ENCODE results near the gene PRKAG3. TPM values are rescaled to one million over a fixed set of nuclear protein-coding genes. Genes with fewer than 3 reads are reported as not detected.

Gene PRKAG3
- total RNA-seq, 4 donors from 2014 or later: 0.32 TPM; not detected in 3

DNA sequence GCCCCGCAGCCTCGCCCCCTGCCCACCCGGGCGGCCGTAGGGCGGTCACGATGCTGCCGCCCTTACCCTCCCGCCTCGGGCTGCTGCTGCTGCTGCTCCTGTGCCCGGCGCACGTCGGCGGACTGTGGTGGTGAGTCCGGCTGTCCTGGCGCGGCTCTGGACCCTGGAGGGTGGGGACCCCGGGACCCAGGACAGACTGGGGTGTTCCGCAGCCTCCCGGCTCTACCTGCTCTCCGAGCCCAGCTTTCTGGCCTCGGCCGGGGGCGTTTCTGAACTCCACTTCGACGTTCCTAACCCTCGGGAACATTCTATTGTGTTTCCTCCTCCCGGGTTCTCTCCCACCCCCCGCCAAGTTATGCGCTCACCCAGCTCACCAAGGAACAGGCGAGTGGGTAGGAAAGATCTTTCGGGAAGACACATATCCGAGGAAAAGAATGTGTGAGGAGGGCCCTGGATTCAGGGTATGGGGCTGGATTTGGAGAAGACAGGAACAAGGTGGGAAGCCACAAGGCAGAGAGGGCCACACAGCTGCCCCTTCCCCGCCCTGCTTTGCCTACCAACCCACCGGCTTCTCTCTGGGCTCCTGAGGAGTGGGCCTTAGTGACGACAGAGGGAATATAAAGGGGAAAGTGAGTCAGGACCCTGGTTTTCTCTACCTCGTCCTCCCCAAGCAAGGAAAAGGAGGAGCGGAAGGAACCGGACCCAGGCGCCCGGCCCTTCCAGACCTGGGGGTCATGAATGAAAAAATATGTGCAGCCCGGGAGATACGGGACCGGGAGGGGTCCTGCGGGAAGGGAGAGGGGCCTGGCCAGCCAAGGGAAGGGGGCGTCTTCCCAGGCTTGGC, 28.6 kb upstream of the PRKAG3 start:
- TF ChIP-seq, protein P1, sequence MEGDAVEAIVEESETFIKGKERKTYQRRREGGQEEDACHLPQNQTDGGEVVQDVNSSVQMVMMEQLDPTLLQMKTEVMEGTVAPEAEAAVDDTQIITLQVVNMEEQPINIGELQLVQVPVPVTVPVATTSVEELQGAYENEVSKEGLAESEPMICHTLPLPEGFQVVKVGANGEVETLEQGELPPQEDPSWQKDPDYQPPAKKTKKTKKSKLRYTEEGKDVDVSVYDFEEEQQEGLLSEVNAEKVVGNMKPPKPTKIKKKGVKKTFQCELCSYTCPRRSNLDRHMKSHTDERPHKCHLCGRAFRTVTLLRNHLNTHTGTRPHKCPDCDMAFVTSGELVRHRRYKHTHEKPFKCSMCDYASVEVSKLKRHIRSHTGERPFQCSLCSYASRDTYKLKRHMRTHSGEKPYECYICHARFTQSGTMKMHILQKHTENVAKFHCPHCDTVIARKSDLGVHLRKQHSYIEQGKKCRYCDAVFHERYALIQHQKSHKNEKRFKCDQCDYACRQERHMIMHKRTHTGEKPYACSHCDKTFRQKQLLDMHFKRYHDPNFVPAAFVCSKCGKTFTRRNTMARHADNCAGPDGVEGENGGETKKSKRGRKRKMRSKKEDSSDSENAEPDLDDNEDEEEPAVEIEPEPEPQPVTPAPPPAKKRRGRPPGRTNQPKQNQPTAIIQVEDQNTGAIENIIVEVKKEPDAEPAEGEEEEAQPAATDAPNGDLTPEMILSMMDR (IDR thresholded peaks at IDR 0.05): no peak
- no peak for TF ChIP-seq POLR2A (IDR thresholded peaks at IDR 0.05)
- peak in 1 of 2 donors; percentile 83 for DNase-seq (ENCODE audit: low spot score in 2 of 2)
- intact Hi-C loops (cut with DNase I; ENCODE audit: low total_unique reads): no loop called here
- 1 to 3% methylated on average over 26 to 43 of the region's 47 CpGs for WGBS, 2 donors
- H3K4me3 ChIP-seq (ENCODE audit: low read depth, poor library complexity, severe bottlenecking): peak overlapping the region; percentile 11

DNA sequence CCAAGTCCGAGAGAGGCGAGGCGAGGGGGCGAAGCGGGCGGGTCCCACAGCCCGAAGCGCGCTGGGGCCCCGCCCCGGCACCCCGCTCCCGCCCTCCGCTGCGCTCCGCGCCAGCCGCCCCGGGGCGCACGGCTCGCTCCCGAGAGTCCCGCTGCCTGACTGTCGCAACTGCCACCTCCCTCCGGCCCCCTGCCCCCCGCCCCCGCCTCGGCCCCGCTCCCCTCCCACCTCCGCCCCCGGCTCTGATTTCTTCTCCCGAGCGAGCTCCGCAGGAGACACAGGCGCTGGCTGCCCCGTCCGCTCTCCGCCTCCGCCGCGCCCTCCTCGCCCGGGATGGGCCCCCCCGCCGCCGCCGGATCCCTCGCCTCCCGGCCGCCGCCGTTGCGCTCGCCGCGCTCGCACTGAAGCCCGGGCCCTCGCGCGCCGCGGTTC, 28.0 kb upstream of the PRKAG3 start, which contains the start of gene WNT6:
Gene WNT6 (plus strand): TSS at position 250 of the 432 bp plus-strand sequence. CDS start 233 bp downstream, outside the sequence.
- H3K4me3 ChIP-seq (ENCODE audit: low read depth, poor library complexity, severe bottlenecking): peak within 1 kb of the TSS; percentile 11
- peak in 1 of 2 donors; percentile 87 for DNase-seq (ENCODE audit: low spot score in 2 of 2)
- WGBS, 2 donors: 0 to 1% methylated on average over 6 to 21 of the region's 64 CpGs
- intact Hi-C loops (cut with DNase I; ENCODE audit: low total_unique reads): no loop called here
- TF ChIP-seq POLR2A (IDR thresholded peaks at IDR 0.05): no peak
- TF ChIP-seq, protein P1 (IDR thresholded peaks at IDR 0.05): no peak

DNA sequence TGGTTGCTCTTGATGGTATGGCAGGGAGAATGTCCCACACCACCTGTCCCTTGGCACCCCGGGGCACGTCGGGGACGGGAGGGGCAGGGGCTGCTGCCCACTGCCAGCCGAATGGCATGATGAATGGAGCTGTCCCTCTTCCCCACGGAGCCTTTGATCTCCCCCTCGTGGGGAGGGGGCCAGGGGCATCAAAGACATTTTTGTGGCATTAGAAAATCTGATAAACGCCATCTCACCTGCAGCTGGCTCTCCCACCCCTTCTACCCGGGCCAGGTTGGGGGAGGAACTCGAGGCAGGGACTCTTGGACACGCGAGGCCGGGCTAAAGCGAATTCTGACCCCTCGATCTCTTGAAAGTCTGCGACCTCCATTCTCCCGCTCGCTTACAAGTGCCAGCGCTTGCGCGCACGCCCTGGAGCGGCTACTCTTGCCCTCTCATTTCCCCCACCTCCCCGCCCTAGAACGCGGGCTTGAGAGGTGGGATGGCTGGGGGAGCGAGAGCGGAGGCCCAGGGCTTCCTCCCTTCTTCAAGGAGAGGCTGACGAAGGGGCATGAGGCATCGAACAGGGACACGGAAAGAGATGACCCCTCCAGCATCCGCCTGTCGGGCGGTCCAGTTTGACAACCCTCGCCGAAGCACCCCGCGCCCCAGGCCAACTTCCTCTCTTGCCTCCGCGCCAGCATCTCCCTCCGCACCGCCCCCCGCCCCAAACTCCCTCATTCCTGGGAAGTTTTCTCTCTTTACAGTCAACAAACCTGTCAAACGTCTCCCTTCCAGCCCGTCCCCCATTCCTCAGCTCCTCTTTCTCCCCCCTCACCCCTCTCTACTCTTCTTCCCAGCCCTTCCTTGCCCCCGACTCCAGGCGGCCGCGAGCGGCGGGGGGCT, 27.3 kb upstream of the PRKAG3 start:
- peak in 1 of 2 donors; percentile 85 for DNase-seq (ENCODE audit: low spot score in 2 of 2)
- no peak overlapping the region for H3K4me3 ChIP-seq (ENCODE audit: low read depth, poor library complexity, severe bottlenecking)
- WGBS, 2 donors: 13 to 19% methylated on average over 48 to 51 of the region's 51 CpGs
- TF ChIP-seq, protein P1 (IDR thresholded peaks at IDR 0.05): no peak
- TF ChIP-seq POLR2A (IDR thresholded peaks at IDR 0.05): no peak
- intact Hi-C loops (cut with DNase I; ENCODE audit: low total_unique reads): no loop called here

DNA sequence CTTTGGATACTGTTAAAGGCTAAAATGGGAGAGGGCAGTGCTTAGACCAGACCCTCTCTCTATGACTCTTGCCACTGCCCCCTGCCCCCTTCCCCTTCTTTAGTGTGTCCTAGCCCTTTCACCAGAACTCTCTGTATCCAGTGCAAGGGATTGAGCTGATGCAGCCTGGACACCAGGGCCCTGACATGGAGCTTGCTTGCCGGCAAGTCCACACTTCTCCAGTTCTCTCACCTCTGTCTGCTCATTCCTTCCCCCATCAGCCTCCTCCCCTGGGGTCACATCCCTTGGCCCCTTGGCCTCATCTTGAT, 26.5 kb upstream of the PRKAG3 start:
- no peak overlapping the region for H3K4me3 ChIP-seq (ENCODE audit: low read depth, poor library complexity, severe bottlenecking)
- no peak for TF ChIP-seq POLR2A (IDR thresholded peaks at IDR 0.05)
- TF ChIP-seq, protein P1 (IDR thresholded peaks at IDR 0.05): no peak
- WGBS, 2 donors: 27 to 35% methylated on average over 1 of the region's 1 CpG
- DNase-seq (ENCODE audit: low spot score in 2 of 2): no peak
- intact Hi-C loops (cut with DNase I; ENCODE audit: low total_unique reads): no loop called here

DNA sequence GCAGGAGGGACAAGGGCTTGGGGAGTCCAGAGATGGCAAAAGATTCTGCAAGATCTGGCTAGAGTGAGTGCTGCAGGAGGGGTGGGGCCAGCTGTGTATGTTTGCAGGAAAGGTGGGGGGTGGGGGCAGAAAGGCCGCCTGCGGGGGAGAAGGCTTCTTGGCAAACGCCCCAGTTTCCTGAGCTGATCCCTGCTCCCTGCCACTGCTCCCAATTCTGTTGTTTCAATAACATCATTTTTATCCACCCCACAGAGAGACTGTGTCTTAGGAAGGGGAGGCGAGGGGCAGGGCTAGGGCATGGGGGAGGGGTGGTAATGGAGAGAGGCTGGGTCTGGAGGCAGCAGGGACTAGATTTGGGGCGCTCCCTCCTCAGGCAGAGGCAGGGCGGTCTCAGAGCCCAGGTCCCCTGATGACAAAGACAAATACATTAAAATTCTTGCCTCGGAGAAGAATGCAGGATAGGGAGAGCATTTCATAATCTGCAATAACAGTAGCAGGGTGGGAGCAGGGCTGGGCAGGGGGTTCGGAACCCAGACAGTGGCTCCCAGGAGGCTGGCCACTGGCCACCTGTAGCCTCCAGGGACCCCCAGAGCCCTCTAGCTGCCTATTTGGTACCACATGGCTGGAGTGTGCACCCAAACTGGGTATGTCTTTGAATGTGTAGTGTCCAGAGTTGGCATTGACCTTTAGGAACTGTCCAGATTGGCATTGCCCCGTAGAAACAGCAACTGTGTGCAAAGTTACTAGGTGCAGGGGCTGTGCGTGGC, 26.0 kb upstream of the PRKAG3 start:
- TF ChIP-seq, protein P1 (IDR thresholded peaks at IDR 0.05): no peak
- TF ChIP-seq POLR2A (IDR thresholded peaks at IDR 0.05): no peak
- intact Hi-C loops (cut with DNase I; ENCODE audit: low total_unique reads): no loop called here
- peak in 1 of 2 donors; percentile 68 for DNase-seq (ENCODE audit: low spot score in 2 of 2)
- no peak overlapping the region for H3K4me3 ChIP-seq (ENCODE audit: low read depth, poor library complexity, severe bottlenecking)
- WGBS, 2 donors: 23 to 32% methylated on average over 10 of the region's 10 CpGs
